HepG2 (cell line): ENCODE measurements around the gene ANKRD35. TPM values are rescaled to one million over a fixed set of nuclear protein-coding genes. Genes with fewer than 3 reads are reported as not detected.
A peak's percentile ranks its signal among the peaks of the same experiment; 100 is the strongest.

ENCODE experiments used
- ATAC-seq: fragments of 200-7000 bp; cut with Tn5 transposase; 3 replicates; pipeline ENCODE4 v1.9.1; 2020; ENCODE audit warnings: mild to moderate bottlenecking, moderate library complexity
- BruUV-seq: library from RNA; stranded (reverse); fragments of 400-500 nt; replicated peaks from 2 replicates; lab custom pipeline; 2021; lab: Mats Ljungman, UMichigan
- CTCF ChIA-PET: fragments of 300-600 bp; formaldehyde crosslinking; extraction: SDS; loops from one replicate; lab custom pipeline; 2021; ENCODE audit warnings: low total read pairs, inconsistent platforms, low intra/inter-chr PET ratio; lab: Yijun Ruan, JAX
- POLR2A ChIA-PET: fragments of 350-600 bp; sonication (Branson Sonifier 250); formaldehyde crosslinking; loops from one replicate; lab custom pipeline; 2020; ENCODE audit warnings: antibody characterized with exemption, inconsistent platforms; lab: Yijun Ruan, JAX
- DNase-seq: peaks from one replicate; pipeline ENCODE4 v3.0.0-alpha.2; 2015; ENCODE audit warnings: low spot score
- FAIRE-seq: peaks from 3 replicates; lab custom pipeline; 2011; peaks lifted over from hg19 to GRCh38; lab: Jason Lieb, UNC
- H2AFZ ChIP-seq: one replicate; pipeline ENCODE4 v1.6.1; 2011; ENCODE audit warnings: low read length, inconsistent platforms
- H3K27ac ChIP-seq: fragments of 300-600 bp; 3 replicates; pipeline ENCODE4 v1.8.0; 2011; ENCODE audit warnings: mixed run types, mild to moderate bottlenecking, mixed read lengths, low read length, inconsistent platforms; ENCODE audit not compliant: insufficient read depth; ENCODE audit errors: extremely low read length
- H3K27me3 ChIP-seq, 2 experiments: fragments of 200-600 bp in 1 of 2; 2 replicates in 1 of 2; 3 replicates in 1 of 2; pipeline versions ENCODE4 v1.6.0 to v1.8.0; 2011; ENCODE audit warnings: low read length in 2 of 2, mild to moderate bottlenecking in 2 of 2, moderate library complexity in 2 of 2, inconsistent platforms in 1 of 2; ENCODE audit not compliant: insufficient read depth in 2 of 2, control insufficient read depth in 1 of 2
- H3K36me3 ChIP-seq, 2 experiments: fragments of 200-600 bp in 1 of 2; replicated peaks in 1 of 2; 2 replicates in 1 of 2; 3 replicates in 1 of 2; pipeline versions ENCODE4 v1.5.1 to v1.8.0; 2011; ENCODE audit warnings: low read length in 2 of 2, inconsistent platforms in 1 of 2; ENCODE audit not compliant: insufficient read depth in 2 of 2, control insufficient read depth in 1 of 2
- H3K4me1 ChIP-seq: 2 replicates; pipeline ENCODE4 v1.5.1; 2012; ENCODE audit warnings: low read length, inconsistent platforms; ENCODE audit not compliant: insufficient read depth
- H3K4me2 ChIP-seq: 2 replicates; pipeline ENCODE4 v1.6.0; 2011; ENCODE audit warnings: low read depth, low read length, inconsistent platforms
- H3K4me3 ChIP-seq, 3 experiments: fragments of 200-600 bp in 1 of 3; sonication (generic), shearing (Covaris generic) in 1 of 3; replicated peaks in 1 of 3; 2 replicates each; pipeline ENCODE4 v1.5.1; 2011 to 2016; ENCODE audit warnings: low read length in 3 of 3, inconsistent platforms in 2 of 3, low read depth in 2 of 3, mild to moderate bottlenecking in 2 of 3, control low read depth in 1 of 3, mixed read lengths in 1 of 3; ENCODE audit not compliant: insufficient read depth in 1 of 3
- H3K79me2 ChIP-seq: one replicate; pipeline ENCODE4 v1.6.1; 2011; ENCODE audit warnings: low read length, inconsistent platforms; ENCODE audit not compliant: insufficient read depth
- H3K9ac ChIP-seq: 2 replicates; pipeline ENCODE4 v1.6.0; 2011; ENCODE audit warnings: mild to moderate bottlenecking, low read depth, low read length, inconsistent platforms; ENCODE audit not compliant: insufficient read depth
- H3K9me3 ChIP-seq: 2 replicates; pipeline ENCODE4 v1.5.1; 2012; ENCODE audit warnings: mild to moderate bottlenecking, low read length
- H4K20me1 ChIP-seq: 2 replicates; pipeline ENCODE4 v1.6.0; 2011; ENCODE audit warnings: inconsistent platforms, mild to moderate bottlenecking, low read length, moderate library complexity; ENCODE audit not compliant: insufficient read depth
- ELF4 ChIP-seq: sonication (generic); formaldehyde crosslinking; IDR thresholded peaks from 2 replicates; pipeline ENCODE4 v1.5.0; 2020; ENCODE audit warnings: missing genetic modification reagents, mild to moderate bottlenecking, moderate library complexity, borderline replicate concordance
- GPBP1L1 ChIP-seq: sonication (generic); formaldehyde crosslinking; IDR thresholded peaks from 2 replicates; pipeline ENCODE4 v1.5.0; 2020; ENCODE audit warnings: mild to moderate bottlenecking, missing genetic modification reagents
- JUNB ChIP-seq: sonication (generic); formaldehyde crosslinking; IDR thresholded peaks from 2 replicates; pipeline ENCODE4 v1.8.0; 2022; ENCODE audit warnings: missing genetic modification reagents, mild to moderate bottlenecking, borderline replicate concordance
- RBM22 ChIP-seq: fragments of 200-400 bp; formaldehyde crosslinking; optimal IDR thresholded peaks from 2 replicates; pipeline ENCODE3; 2017; ENCODE audit warnings: mild to moderate bottlenecking, low read length, moderate library complexity
- SNAPC4 ChIP-seq: sonication (generic); formaldehyde crosslinking; IDR thresholded peaks from 2 replicates; pipeline ENCODE4 v1.4.0; 2020; ENCODE audit warnings: mild to moderate bottlenecking, missing genetic modification reagents
- TFDP2 ChIP-seq: sonication (generic); formaldehyde crosslinking; IDR thresholded peaks from 2 replicates; pipeline ENCODE4 v1.4.0; 2020; ENCODE audit warnings: missing genetic modification reagents
- THAP11 ChIP-seq: IDR thresholded peaks from 2 replicates; pipeline ENCODE4 v1.6.1; 2016; ENCODE audit warnings: missing biosample characterization, missing genetic modification reagents
- TRIM24 ChIP-seq: sonication (generic); formaldehyde crosslinking; IDR thresholded peaks from 2 replicates; pipeline ENCODE4 v1.8.0; 2022; ENCODE audit warnings: mild to moderate bottlenecking, missing genetic modification reagents
- ZC3H13 ChIP-seq: sonication (generic); formaldehyde crosslinking; IDR thresholded peaks from 2 replicates; pipeline ENCODE4 v1.8.1; 2023; ENCODE audit warnings: mild to moderate bottlenecking, missing genetic modification reagents, moderate library complexity
- ZNF446 ChIP-seq: sonication (generic); formaldehyde crosslinking; IDR thresholded peaks from 2 replicates; pipeline ENCODE4 v1.5.0; 2020; ENCODE audit warnings: mild to moderate bottlenecking, missing genetic modification reagents
- ZNF563 ChIP-seq: sonication (generic); formaldehyde crosslinking; IDR thresholded peaks from 2 replicates; pipeline ENCODE4 v1.8.0; 2022; ENCODE audit warnings: mild to moderate bottlenecking, moderate library complexity, missing genetic modification reagents
- ZNF619 ChIP-seq: sonication (generic); formaldehyde crosslinking; IDR thresholded peaks from 2 replicates; pipeline ENCODE4 v1.4.0; 2020; ENCODE audit warnings: mild to moderate bottlenecking, missing genetic modification reagents
- ZNF639 ChIP-seq: conservative IDR thresholded peaks from 2 replicates; pipeline ENCODE4 v1.6.1; 2018; ENCODE audit warnings: missing genetic modification reagents
- ZNF782 ChIP-seq: sonication (generic); formaldehyde crosslinking; IDR thresholded peaks from 2 replicates; pipeline ENCODE4 v1.4.0; 2020; ENCODE audit warnings: missing genetic modification reagents, mild to moderate bottlenecking, borderline replicate concordance
- WGBS: methylation state at CpG from one replicate; pipeline ENCODE4 v1.1.6; 2017; ENCODE audit warnings: low lambda C conversion rate; 5-methylcytosine and 5-hydroxymethylcytosine counted together
- in situ Hi-C: cut with HindIII; loops from 2 replicates; pipeline ENCODE4 v1.10.0; 2017; ENCODE audit warnings: low pct_unique_long_range_greater_than_20kb; ENCODE audit not compliant: extremely low pct_ligation_motif_present
- intact Hi-C: fragments of 100-400 bp; cut with micrococcal nuclease; formaldehyde crosslinking; loops from one replicate; pipeline ENCODE4 v1.10.0; 2022; ENCODE audit not compliant: unreplicated experiment
- polyA plus RNA-seq, 8 experiments: library from polyadenylated mRNA; depleted of rRNA in 3 of 8; stranded (reverse) in 7 of 8; unstranded in 1 of 8; fragments of >200 nt; fragmentation: Illumina TruSeq in 4 of 8; extraction: Trizol in 4 of 8; gene quantifications; 2 replicates each; pipeline versions ENCODE4 v1.2.1 to v1.2.3, GENCODE V29; 2011 to 2016; ENCODE audit warnings: low read depth in 4 of 8, missing spikeins in 1 of 8, mixed read lengths in 1 of 8; ENCODE audit not compliant: insufficient read depth in 1 of 8
- total RNA-seq, 5 experiments: library from RNA; depleted of rRNA; stranded (reverse); fragments of >200 nt; fragmentation: Illumina TruSeq; extraction: Trizol; gene quantifications; 2 replicates each; pipeline ENCODE4 v1.2.3, GENCODE V29; 2016; ENCODE audit warnings: low read depth in 1 of 5

The ANKRD35 gene
- total and polyA plus RNA-seq, 2 of the 13 experiments (the other 11 are each of a cell fraction or from before 2014, with no cell fraction given), result 0.02 TPM; not detected in 1

- H3K4me2 ChIP-seq, result peak overlapping the region; percentile 88
- peaks cover 21% of the 10 kb centered on the region for H3K4me1 ChIP-seq
- peaks cover 3% of the 10 kb centered on the region for H3K79me2 ChIP-seq
- peak overlapping the region; percentile 75 for H2AFZ ChIP-seq
- H3K4me3 ChIP-seq, result peak overlapping the region; percentile 82 to 92 (median 87)
- no TSS peak for BruUV-seq
- in situ Hi-C loops (no loop called here), intact Hi-C loops (loop anchor here (5.0 kb wide), 3 partner anchors 33 to 103 kb away; partner anchors contain the start of genes ANKRD34A, ITGA10 and POLR3GL)
- FAIRE-seq (peak; percentile 58), DNase-seq (peak; percentile 73), ATAC-seq (peak; percentile 90)
- no peaks in the 10 kb centered on the region for H4K20me1 ChIP-seq
- peak overlapping the region; percentile 67 for H3K9ac ChIP-seq
- peak overlapping the region; percentile 51 for H3K27ac ChIP-seq
- ChIA-PET POLR2A (interaction anchor here (0.6 to 2.6 kb wide), 17 partner anchors 10 to 579 kb away, joined by 3 to 44 read pairs (median 9); partner anchors contain the start of genes ANKRD34A, ANKRD35, LIX1L and NUDT17), CTCF (interaction anchor here (0.8 kb wide), 1 partner anchor 13 kb away, joined by 3 read pairs; no protein-coding TSS in a partner anchor)
- H3K36me3 ChIP-seq, result peaks cover 4 to 16% of the 10 kb centered on the region in 2 experiments
- 0% methylated on average over 19 of the region's 41 CpGs for WGBS
- H3K27me3 ChIP-seq, result 0 out of 5 replicates have a peak, but pooled peaks cover 0 to 3% of the 10 kb centered on the region in 2 experiments
- H3K9me3 ChIP-seq, result no peaks in the 10 kb centered on the region
- no peak for TF ChIP-seq TRIM24
- TF ChIP-seq ZNF563 (CRISPR knock-in tag), result 0 out of 2 replicates have a peak, but pooled peaks have one; percentile 13
- TF ChIP-seq THAP11 (CRISPR knock-in tag), result 0 out of 2 replicates have a peak, but pooled peaks have one; percentile 11
- no peak for TF ChIP-seq GPBP1L1 (CRISPR knock-in tag)
- no peak for TF ChIP-seq ZNF446 (CRISPR knock-in tag)
- peak; percentile 63 for TF ChIP-seq TFDP2 (CRISPR knock-in tag)
- no peak for TF ChIP-seq ZNF639
- no peak for TF ChIP-seq SNAPC4 (CRISPR knock-in tag)
- no peak for TF ChIP-seq ELF4 (CRISPR knock-in tag)
- no peak for TF ChIP-seq ZC3H13
- no peak for TF ChIP-seq RBM22
- TF ChIP-seq ZNF782 (CRISPR knock-in tag), result no peak
- no peak for TF ChIP-seq JUNB
- 0 out of 2 replicates have a peak, but pooled peaks have one; percentile 16 for TF ChIP-seq ZNF619 (CRISPR knock-in tag)
Observed at GRCh38 chr1:145859491-145860023, 26.1 kb downstream of the ANKRD35 start.
